Measurements from ENCODE around the gene STK11. TPM values are rescaled to one million over a fixed set of nuclear protein-coding genes. Genes with fewer than 3 reads are reported as not detected.

The STK11 gene
- total RNA-seq, 3 donors from 2014 or later: 64.4 to 72.0 (median 69.8) TPM

GRCh38 chr19:1249990-1250436 lies 44.4 kb downstream of the STK11 start:
- ATAC-seq (no peak), DNase-seq (no peak)
- Mint-ChIP-seq H3K4me1 (ENCODE audit: low read depth) (peaks cover 18% of the 10 kb centered on the region), H3K4me3 (peak overlapping the region; percentile 79), H3K27me3 (ENCODE audit: low read depth) (no peaks in the 10 kb centered on the region), H3K9me3 (no peaks in the 10 kb centered on the region), H3K36me3 (ENCODE audit: insufficient read depth) (peaks cover 11% of the 10 kb centered on the region)

GRCh38 chr19:1250437-1251260 lies 45.1 kb downstream of the STK11 start:
- no peaks in the 10 kb centered on the region for H3K27me3 Mint-ChIP-seq (ENCODE audit: low read depth)
- peaks cover 14% of the 10 kb centered on the region for H3K36me3 Mint-ChIP-seq (ENCODE audit: insufficient read depth)
- DNase-seq: peak; percentile 48
- H3K4me1 Mint-ChIP-seq (ENCODE audit: low read depth): peaks cover 21% of the 10 kb centered on the region
- no peak for ATAC-seq
- no peaks in the 10 kb centered on the region for H3K9me3 Mint-ChIP-seq
- peak overlapping the region; percentile 90 for H3K4me3 Mint-ChIP-seq

GRCh38 chr19:1251330-1252220 lies 46.0 kb downstream of the STK11 start:
- peak; percentile 58 for DNase-seq
- Mint-ChIP-seq H3K36me3 (ENCODE audit: insufficient read depth) (peaks cover 14% of the 10 kb centered on the region), H3K27me3 (ENCODE audit: low read depth) (no peaks in the 10 kb centered on the region), H3K4me3 (peak overlapping the region; percentile 90), H3K4me1 (ENCODE audit: low read depth) (peaks cover 20% of the 10 kb centered on the region), H3K9me3 (no peaks in the 10 kb centered on the region)
- no peak for ATAC-seq

- peaks cover 21% of the 10 kb centered on the region for H3K4me1 Mint-ChIP-seq (ENCODE audit: low read depth)
- ATAC-seq (no peak), DNase-seq (peak; percentile 50)
- H3K27me3 Mint-ChIP-seq (ENCODE audit: low read depth): no peaks in the 10 kb centered on the region
- peaks cover 15% of the 10 kb centered on the region for H3K36me3 Mint-ChIP-seq (ENCODE audit: insufficient read depth)
- peak overlapping the region; percentile 90 for H3K4me3 Mint-ChIP-seq
- H3K9me3 Mint-ChIP-seq: no peaks in the 10 kb centered on the region
These were observed 46.7 kb downstream of the STK11 start for GRCh38 chr19:1252221-1252820.

GRCh38 chr19:1252821-1253513 lies 47.4 kb downstream of the STK11 start:
- Mint-ChIP-seq H3K36me3 (ENCODE audit: insufficient read depth) (peaks cover 19% of the 10 kb centered on the region), H3K4me1 (ENCODE audit: low read depth) (peaks cover 27% of the 10 kb centered on the region), H3K4me3 (peak overlapping the region; percentile 90), H3K27me3 (ENCODE audit: low read depth) (no peaks in the 10 kb centered on the region), H3K9me3 (no peaks in the 10 kb centered on the region)
- DNase-seq: peak; percentile 68
- peak; percentile 13 to 19 for ATAC-seq

- H3K36me3 Mint-ChIP-seq (ENCODE audit: insufficient read depth): peaks cover 19% of the 10 kb centered on the region
- no peak for ATAC-seq
These were observed 48.0 kb downstream of the STK11 start for GRCh38 chr19:1253514-1254080.

GRCh38 chr19:1254081-1254527 lies 48.5 kb downstream of the STK11 start:
- DNase-seq (no peak), ATAC-seq (no peak)
- H3K36me3 Mint-ChIP-seq (ENCODE audit: insufficient read depth): peaks cover 19% of the 10 kb centered on the region
- H3K9me3 Mint-ChIP-seq: no peaks in the 10 kb centered on the region
- peak overlapping the region; percentile 35 for H3K4me3 Mint-ChIP-seq
- H3K4me1 Mint-ChIP-seq (ENCODE audit: low read depth): peaks cover 38% of the 10 kb centered on the region
- no peaks in the 10 kb centered on the region for H3K27me3 Mint-ChIP-seq (ENCODE audit: low read depth)

More at GRCh38 chr19:1253514-1254080, 48.0 kb downstream of the STK11 start:
- no peaks in the 10 kb centered on the region for H3K9me3 Mint-ChIP-seq
- H3K27me3 Mint-ChIP-seq (ENCODE audit: low read depth): no peaks in the 10 kb centered on the region
- H3K4me3 Mint-ChIP-seq: peak overlapping the region; percentile 67
- peaks cover 33% of the 10 kb centered on the region for H3K4me1 Mint-ChIP-seq (ENCODE audit: low read depth)
- no peak for DNase-seq

GRCh38 chr19:1254530-1255185 lies 49.1 kb downstream of the STK11 start:
- H3K9me3 Mint-ChIP-seq: no peaks in the 10 kb centered on the region
- peaks cover 43% of the 10 kb centered on the region for H3K4me1 Mint-ChIP-seq (ENCODE audit: low read depth)
- ATAC-seq: no peak
- no peaks in the 10 kb centered on the region for H3K27me3 Mint-ChIP-seq (ENCODE audit: low read depth)
- H3K4me3 Mint-ChIP-seq: peak overlapping the region; percentile 35
- DNase-seq: no peak
- H3K36me3 Mint-ChIP-seq (ENCODE audit: insufficient read depth): peaks cover 19% of the 10 kb centered on the region

- ATAC-seq (no peak), DNase-seq (no peak)
- H3K4me3 Mint-ChIP-seq: no peak overlapping the region
- peaks cover 47% of the 10 kb centered on the region for H3K4me1 Mint-ChIP-seq (ENCODE audit: low read depth)
- H3K36me3 Mint-ChIP-seq (ENCODE audit: insufficient read depth): peaks cover 19% of the 10 kb centered on the region
- no peaks in the 10 kb centered on the region for H3K27me3 Mint-ChIP-seq (ENCODE audit: low read depth)
- H3K9me3 Mint-ChIP-seq: no peaks in the 10 kb centered on the region
These were observed 49.9 kb downstream of the STK11 start for GRCh38 chr19:1255186-1256161.

GRCh38 chr19:1256646-1257474 lies 51.3 kb downstream of the STK11 start:
- DNase-seq (no peak), ATAC-seq (no peak)
- Mint-ChIP-seq H3K27me3 (ENCODE audit: low read depth) (no peaks in the 10 kb centered on the region), H3K4me3 (no peak overlapping the region), H3K9me3 (no peaks in the 10 kb centered on the region), H3K4me1 (ENCODE audit: low read depth) (peaks cover 50% of the 10 kb centered on the region), H3K36me3 (ENCODE audit: insufficient read depth) (peaks cover 15% of the 10 kb centered on the region)

GRCh38 chr19:1257475-1258162 lies 52.0 kb downstream of the STK11 start:
- H3K4me1 Mint-ChIP-seq (ENCODE audit: low read depth): peaks cover 54% of the 10 kb centered on the region
- no peak for DNase-seq
- H3K36me3 Mint-ChIP-seq (ENCODE audit: insufficient read depth): peaks cover 15% of the 10 kb centered on the region
- H3K9me3 Mint-ChIP-seq: no peaks in the 10 kb centered on the region
- H3K27me3 Mint-ChIP-seq (ENCODE audit: low read depth): no peaks in the 10 kb centered on the region
- no peak for ATAC-seq
- H3K4me3 Mint-ChIP-seq: no peak overlapping the region
